HG02678 (cell line): ENCODE results near the gene PRAF2.
A peak's percentile ranks its signal among the peaks of the same experiment; 100 is the strongest.

Experiments used
- ATAC-seq: cut with Tn5 transposase; IDR thresholded peaks from one replicate; pipeline ENCODE4 v1.9.1; 2021; ENCODE audit warnings: mild to moderate bottlenecking, moderate library complexity; ENCODE audit not compliant: unreplicated experiment

PRAF2 gene

DNA sequence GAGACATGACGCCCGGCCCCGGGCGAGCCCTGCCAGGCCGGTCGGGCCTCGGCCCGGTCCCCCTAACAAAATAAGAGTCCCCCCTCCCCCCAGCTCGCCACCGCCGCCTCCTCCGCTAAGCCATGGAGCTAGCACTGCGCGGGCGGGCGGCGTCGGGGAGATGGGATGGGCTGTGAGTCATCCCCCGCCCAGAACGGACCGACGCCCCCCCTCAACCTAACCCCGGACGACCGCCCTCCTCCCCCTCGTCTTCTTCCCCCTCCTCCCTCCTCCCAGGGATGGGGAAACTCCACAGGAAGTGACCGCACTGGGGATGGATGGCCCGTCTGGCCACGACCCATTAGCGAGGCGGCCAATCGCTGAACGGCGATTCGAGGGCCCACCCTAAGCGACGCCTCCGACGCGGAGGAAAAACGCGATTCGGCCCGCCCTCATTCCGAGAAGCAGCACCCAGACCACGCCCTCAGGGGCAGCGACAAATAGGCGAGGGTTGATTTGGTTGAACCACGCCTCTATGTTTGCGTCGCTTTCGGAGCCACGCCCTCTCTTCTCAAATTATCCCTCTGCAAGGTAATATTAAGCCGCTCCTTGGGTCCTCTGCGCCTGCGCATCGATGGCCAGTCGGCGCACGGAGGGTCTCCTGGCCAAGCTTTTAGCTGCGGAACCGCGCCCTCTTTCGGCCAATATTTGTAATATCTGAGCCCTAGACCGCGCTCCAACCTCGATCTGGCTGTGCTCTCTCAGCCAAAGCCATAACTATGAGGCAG is 30.4 kb downstream of the PRAF2 start, which contains the start of gene TFE3:
TFE3 (minus strand) TSS at position 138 of the 767 bp plus-strand sequence; CDS start at position 7, 131 bp downstream.
- peak; percentile 80 for ATAC-seq

DNA sequence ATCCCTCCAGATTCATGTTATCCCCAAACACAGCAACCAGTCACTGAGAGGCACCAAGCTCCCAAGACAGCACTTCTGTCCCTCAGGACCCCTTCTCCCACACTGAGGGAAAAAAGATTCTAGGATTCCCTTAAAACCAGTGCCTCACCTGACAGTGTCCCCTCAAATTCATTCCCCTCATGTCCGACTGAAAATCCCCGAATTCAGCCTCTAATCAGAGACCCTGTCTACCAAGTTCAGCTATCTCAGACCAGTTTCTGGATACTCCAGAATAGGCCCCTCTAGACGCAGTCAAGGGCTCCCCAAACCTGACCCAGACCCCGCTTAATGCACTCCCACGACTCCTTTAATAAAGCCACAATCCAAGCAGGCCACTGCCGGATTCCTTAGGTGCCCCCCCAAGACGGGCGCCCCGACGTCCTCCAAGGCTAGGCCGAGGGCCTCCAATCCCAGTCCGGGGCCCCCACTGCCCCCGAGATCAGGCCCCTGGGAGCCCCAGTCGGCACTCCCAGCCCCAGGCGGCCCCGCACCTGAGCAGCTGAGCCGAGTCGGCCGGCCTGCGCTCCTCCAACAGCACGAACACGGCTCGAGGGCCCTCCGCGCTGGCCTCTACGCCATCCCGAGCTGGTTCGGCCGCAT is 31.1 kb downstream of the PRAF2 start:
- ATAC-seq, result no peak

DNA sequence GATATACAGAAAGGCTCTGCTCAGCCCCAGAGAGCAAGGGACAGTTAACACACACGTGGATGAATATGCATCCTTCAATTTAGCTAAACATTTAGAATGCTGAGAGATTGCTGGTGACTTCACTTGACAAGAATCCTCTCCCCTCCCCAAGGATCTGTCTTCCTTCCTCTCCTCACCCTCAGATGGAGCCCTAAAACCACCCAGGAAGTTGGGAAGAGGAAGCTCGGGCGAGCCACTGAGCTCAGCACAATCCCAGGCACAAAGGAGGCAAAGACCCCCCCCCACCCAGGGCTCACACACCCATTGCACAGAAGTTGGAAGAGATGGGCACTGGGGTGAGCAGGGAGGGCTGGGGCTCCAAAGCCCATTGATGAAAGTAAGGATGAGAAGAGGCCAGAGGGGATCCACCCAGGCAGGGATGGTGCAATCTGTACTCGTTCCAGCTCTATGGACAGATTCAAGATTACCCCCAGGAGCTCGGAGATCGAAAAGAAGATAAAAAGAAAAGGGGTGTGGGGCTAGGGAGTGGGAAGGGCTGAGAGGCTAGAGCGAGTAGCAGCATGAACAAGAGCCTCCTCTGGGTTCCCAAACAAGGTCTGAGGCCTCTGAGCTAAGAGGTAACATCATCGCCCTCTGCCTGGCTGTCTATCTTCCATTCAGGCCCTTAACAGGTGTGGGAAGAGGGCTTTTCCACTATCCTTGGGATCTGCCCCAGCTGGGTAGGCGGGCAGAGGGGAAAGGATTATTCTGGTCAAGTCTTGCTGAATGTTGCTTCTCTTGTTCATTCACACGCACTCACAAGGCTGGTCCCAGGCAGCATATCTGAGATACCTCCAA is 31.8 kb downstream of the PRAF2 start:
- no peak for ATAC-seq

DNA sequence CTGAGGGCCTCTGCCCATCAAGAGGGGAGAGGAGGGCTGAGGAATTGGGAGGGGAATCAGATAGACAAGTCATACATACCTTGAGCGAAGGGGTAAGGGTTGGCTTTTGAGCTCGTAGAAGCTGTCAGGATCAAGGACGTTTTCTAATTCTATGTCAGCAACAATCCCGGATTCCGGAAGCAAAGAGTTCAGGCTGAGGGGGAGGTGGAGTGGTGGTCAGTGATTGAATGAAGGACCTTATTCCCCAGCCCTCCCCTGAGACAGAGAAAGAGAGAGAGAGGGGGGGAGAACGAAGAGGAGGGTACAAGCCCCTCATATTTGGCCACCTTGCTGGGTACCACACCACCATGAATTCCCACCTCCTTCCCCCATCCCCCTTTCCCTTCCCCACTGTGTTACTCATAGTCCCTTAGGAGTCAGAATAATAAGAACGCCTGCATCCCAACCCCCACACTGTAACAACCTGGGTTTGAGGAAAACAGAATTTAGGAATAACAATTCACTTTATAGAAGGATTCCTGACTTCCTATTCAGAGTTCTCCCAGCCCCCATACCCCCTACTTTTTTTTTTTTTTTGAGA is 33.3 kb downstream of the PRAF2 start:
- ATAC-seq, result no peak

DNA sequence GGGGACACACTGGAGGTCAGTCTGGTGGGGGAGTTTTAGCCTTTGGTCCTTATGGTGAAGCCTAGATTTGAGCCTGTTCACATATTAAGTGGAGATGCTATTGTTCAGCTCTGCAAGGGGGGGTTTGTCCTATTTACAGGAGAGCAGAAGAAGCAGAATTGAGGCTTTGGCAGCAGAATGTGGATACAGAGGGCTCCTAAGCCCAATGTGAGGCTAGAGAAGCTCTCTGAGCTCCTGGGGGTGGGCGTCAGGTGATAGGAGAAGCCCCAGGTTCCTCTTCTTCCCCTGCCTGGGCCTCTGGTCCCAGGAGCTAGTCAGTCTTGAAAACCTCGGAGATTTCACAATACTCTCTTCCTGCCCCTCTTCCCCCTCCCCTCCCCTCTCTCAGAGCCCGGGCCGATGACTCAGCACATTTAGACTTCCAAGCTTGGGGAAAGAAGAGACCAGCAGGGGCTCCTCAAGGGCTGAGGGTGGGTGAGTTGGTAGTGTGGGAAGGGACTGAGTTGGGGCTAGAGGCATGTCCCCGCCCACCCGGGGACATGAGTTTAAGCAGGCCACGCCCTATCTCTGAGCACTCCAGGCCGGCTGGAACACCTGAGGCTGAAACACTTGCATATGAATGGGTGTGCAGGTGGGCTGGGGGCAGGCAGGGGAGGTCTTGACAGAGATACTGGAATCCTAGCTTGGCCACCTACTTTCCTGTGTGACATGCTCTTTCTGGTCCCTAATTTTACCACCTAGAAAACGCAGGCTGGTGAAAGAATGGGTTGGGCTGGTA is 34.0 kb downstream of the PRAF2 start:
- no peak for ATAC-seq

DNA sequence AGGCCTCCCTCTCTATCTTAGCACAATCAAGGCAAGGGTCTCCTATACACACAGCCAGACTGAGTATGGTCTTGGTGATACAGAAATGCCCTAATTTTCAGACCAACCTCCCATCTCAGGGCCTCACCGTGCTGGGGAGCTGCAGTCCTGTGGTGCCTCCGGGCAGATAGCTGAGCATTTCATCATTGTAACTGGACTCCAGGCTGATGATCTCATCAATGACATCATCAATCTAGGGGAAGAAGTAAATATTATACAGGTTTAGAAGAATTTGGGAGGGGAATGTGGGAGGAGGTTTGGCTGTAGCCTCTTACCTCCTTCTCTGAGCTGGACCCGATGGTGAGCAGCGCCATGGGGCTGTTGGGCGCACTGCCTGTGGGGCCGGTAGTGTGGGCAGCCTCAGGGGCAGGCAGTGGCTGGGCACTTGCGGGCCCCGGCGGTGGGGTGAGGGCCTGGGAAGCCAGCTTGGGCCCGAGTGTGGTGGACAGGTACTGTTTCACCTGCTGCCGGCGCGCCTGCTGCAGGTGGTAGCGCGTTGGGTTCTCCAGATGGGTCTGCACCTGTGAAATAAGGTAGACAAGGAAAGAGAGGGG is 35.8 kb downstream of the PRAF2 start:
- ATAC-seq, result no peak

DNA sequence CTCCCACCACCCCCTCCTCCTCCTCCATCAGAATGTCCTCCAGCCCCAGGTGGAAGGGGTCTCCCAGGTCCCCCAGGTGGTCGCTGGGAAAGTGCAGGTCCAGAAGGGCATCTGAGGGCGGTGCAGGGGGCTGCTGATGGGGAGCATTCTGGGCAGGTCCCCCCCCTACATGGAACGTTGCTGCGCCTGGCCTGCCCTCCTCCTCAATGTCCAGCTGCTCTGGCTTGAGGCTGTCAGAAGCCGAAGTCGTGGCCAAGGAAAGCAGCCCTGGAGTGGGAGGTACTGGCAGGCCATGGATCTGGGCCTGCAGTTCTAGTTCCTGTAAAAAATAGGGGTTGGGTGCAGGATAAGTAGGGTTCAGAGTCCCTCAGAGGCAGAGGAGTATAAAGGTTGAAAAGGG is 43.5 kb downstream of the PRAF2 start:
- no peak for ATAC-seq

DNA sequence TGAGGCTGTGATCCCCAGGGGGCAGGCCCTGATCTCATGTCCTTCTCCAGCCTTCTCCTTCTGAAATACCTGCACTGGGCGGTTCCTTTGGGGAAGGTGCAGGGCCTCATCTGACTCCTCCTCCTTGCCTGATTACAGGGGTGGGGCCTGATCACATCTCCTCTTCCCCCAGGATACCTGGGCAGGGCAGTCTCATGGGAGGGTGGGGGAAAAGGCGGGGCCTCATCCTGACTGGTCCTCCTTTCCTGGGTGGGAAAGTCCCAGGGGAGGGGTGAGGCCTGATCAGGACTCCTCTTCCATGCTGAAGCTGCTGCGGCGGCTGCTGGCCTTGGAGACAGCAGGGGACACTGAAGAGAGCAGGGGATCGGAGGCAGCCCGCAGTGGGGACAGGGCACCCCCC is 43.9 kb downstream of the PRAF2 start:
- no peak for ATAC-seq
